KBM-7 (cell line): ENCODE results near the gene GJA3.

Experiments used
- DNase-seq: peaks from one replicate; pipeline ENCODE4 v3.0.0-alpha.2; 2015
- in situ Hi-C: fragments of 300-500 bp; cut with MboI; formaldehyde crosslinking; loops from 2 replicates; pipeline ENCODE4 v1.14.3; 2020; ENCODE audit warnings: low sequenced_read_pairs, low pct_unique_long_range_greater_than_20kb, mixed read lengths

The GJA3 gene

GRCh38 chr13:20116213-20116612 lies 44.6 kb downstream of the GJA3 start:
- no peak for DNase-seq
- in situ Hi-C loops, result no loop called here

GRCh38 chr13:20114066-20114610 lies 46.7 kb downstream of the GJA3 start:
- in situ Hi-C loops, result no loop called here
- no peak for DNase-seq

GRCh38 chr13:20109037-20109436 lies 51.8 kb downstream of the GJA3 start:
- DNase-seq, result no peak
- in situ Hi-C loops, result no loop called here

GRCh38 chr13:20106742-20107141 lies 54.1 kb downstream of the GJA3 start:
- in situ Hi-C loops, result no loop called here
- DNase-seq, result no peak

- DNase-seq, result no peak
- in situ Hi-C loops, result no loop called here
These were observed 55.6 kb downstream of the GJA3 start for GRCh38 chr13:20105161-20105689.

GRCh38 chr13:20102525-20103180 lies 58.2 kb downstream of the GJA3 start:
- in situ Hi-C loops, result no loop called here
- DNase-seq, result no peak

GRCh38 chr13:20101467-20102316 lies 59.2 kb downstream of the GJA3 start:
- no peak for DNase-seq
- in situ Hi-C loops, result no loop called here

- in situ Hi-C loops, result no loop called here
- no peak for DNase-seq
These were observed 61.5 kb downstream of the GJA3 start for GRCh38 chr13:20099319-20099718.

GRCh38 chr13:20093951-20094350 lies 66.9 kb downstream of the GJA3 start:
- in situ Hi-C loops, result no loop called here

GRCh38 chr13:20090349-20090748 lies 70.5 kb downstream of the GJA3 start:
- in situ Hi-C loops, result no loop called here
- DNase-seq, result no peak

More at GRCh38 chr13:20093951-20094350, 66.9 kb downstream of the GJA3 start:
- DNase-seq, result no peak
